H1 (cell line): Measurements from ENCODE around the gene PTEN. TPM values are rescaled to one million over a fixed set of nuclear protein-coding genes. Genes with fewer than 3 reads are reported as not detected.

Source experiments
- CTCF ChIA-PET: fragments of 300-600 bp; sonication (Branson Sonifier 250); formaldehyde crosslinking; loops from one replicate; lab custom pipeline; 2021; ENCODE audit not compliant: partially characterized antibody; lab: Charles Lee
- POLR2A ChIA-PET: fragments of 300-600 bp; sonication (Branson Sonifier 250); formaldehyde crosslinking; loops from one replicate; lab custom pipeline; 2021; ENCODE audit warnings: inconsistent platforms; ENCODE audit not compliant: partially characterized antibody; lab: Charles Lee
- DNase-seq, 2 experiments: peaks; one replicate each; pipeline versions ENCODE4 v3.0.0 to v3.0.0-alpha.2; 2010 to 2022; ENCODE audit warnings: low spot score in 2 of 2, low read depth in 1 of 2, mixed read lengths in 1 of 2
- FAIRE-seq: peaks from 2 replicates; lab custom pipeline; 2011; peaks lifted over from hg19 to GRCh38; lab: Jason Lieb, UNC
- H2AFZ ChIP-seq: 2 replicates; pipeline ENCODE4 v1.8.1; 2012; ENCODE audit warnings: low read length, inconsistent platforms
- H2AK5ac ChIP-seq: 2 replicates; pipeline ENCODE4 v1.6.1; 2013; ENCODE audit warnings: low read depth, low read length
- H2BK120ac ChIP-seq: replicated peaks from 2 replicates; pipeline ENCODE3; 2013; ENCODE audit warnings: low read depth, low read length, inconsistent platforms
- H2BK12ac ChIP-seq: 2 replicates; pipeline ENCODE4 v1.6.1; 2013; ENCODE audit warnings: low read depth, low read length
- H2BK15ac ChIP-seq: 2 replicates; pipeline ENCODE4 v1.6.1; 2013; ENCODE audit warnings: low read length
- H2BK20ac ChIP-seq: 2 replicates; pipeline ENCODE4 v1.6.1; 2013; ENCODE audit warnings: low read length
- H2BK5ac ChIP-seq: 2 replicates; pipeline ENCODE4 v1.6.1; 2013; ENCODE audit warnings: low read depth, low read length
- H3K14ac ChIP-seq: 2 replicates; pipeline ENCODE4 v1.6.1; 2013; ENCODE audit warnings: inconsistent platforms; ENCODE audit not compliant: insufficient read length
- H3K18ac ChIP-seq: 2 replicates; pipeline ENCODE4 v1.6.1; 2013; ENCODE audit warnings: low read length; ENCODE audit errors: extremely low read depth
- H3K23ac ChIP-seq: 2 replicates; pipeline ENCODE4 v1.6.1; 2013; ENCODE audit warnings: inconsistent platforms; ENCODE audit not compliant: insufficient read length
- H3K23me2 ChIP-seq: 2 replicates; pipeline ENCODE4 v1.6.1; 2013; ENCODE audit warnings: low read depth, low read length
- H3K27ac ChIP-seq: 2 replicates; pipeline ENCODE4 v1.6.1; 2011; ENCODE audit warnings: low read depth, low read length, inconsistent platforms
- H3K27me3 ChIP-seq, 4 experiments: replicated peaks in 1 of 4; 1 replicate in 1 of 4; 2 replicates in 3 of 4; pipeline versions ENCODE4 v1.6.1 to v1.8.1; 2011 to 2013; ENCODE audit warnings: low read length in 3 of 4, mild to moderate bottlenecking in 3 of 4, inconsistent platforms in 2 of 4, mixed read lengths in 2 of 4, moderate library complexity in 1 of 4; ENCODE audit not compliant: control insufficient read depth in 3 of 4, insufficient read depth in 3 of 4; ENCODE audit errors: extremely low read depth in 1 of 4
- H3K36me3 ChIP-seq, 4 experiments: 2 replicates each; pipeline versions ENCODE4 v1.6.1 to v1.8.1; 2011 to 2013; ENCODE audit warnings: mild to moderate bottlenecking in 4 of 4, low read length in 3 of 4, moderate library complexity in 2 of 4, control low read depth in 1 of 4, inconsistent platforms in 1 of 4; ENCODE audit not compliant: insufficient read depth in 4 of 4, control insufficient read depth in 2 of 4
- H3K4ac ChIP-seq: replicated peaks from 2 replicates; pipeline ENCODE3; 2013; ENCODE audit warnings: low read length, low read depth, mixed read lengths, inconsistent platforms; ENCODE audit not compliant: insufficient read length
- H3K4me1 ChIP-seq, 4 experiments: replicated peaks in 1 of 4; 1 replicate in 1 of 4; 2 replicates in 3 of 4; pipeline versions ENCODE4 v1.6.1 to v1.8.1; 2011 to 2013; ENCODE audit warnings: low read length in 3 of 4, inconsistent platforms in 2 of 4, mixed read lengths in 1 of 4; ENCODE audit not compliant: insufficient read depth in 4 of 4, control insufficient read depth in 3 of 4
- H3K4me2 ChIP-seq, 2 experiments: 2 replicates each; pipeline versions ENCODE4 v1.6.1 to v1.8.1; 2011 to 2013; ENCODE audit warnings: low read depth in 2 of 2, low read length in 2 of 2, control low read depth in 1 of 2, inconsistent platforms in 1 of 2, mild to moderate bottlenecking in 1 of 2; ENCODE audit not compliant: insufficient read depth in 1 of 2
- H3K4me3 ChIP-seq, 4 experiments: fragments of 200-600, 300-600 bp in 1 of 4; sonication (generic), shearing (Covaris generic), sonication (Bioruptor Twin) in 1 of 4; 2 replicates each; pipeline versions ENCODE4 v1.5.1 to v1.8.1; 2011 to 2016; ENCODE audit warnings: low read length in 4 of 4, low read depth in 3 of 4, control low read depth in 2 of 4, inconsistent platforms in 2 of 4, mild to moderate bottlenecking in 2 of 4, mixed read lengths in 1 of 4, moderate library complexity in 1 of 4; ENCODE audit not compliant: insufficient read depth in 2 of 4; ENCODE audit errors: extremely low read depth in 1 of 4
- H3K56ac ChIP-seq: replicated peaks from 2 replicates; pipeline ENCODE3; 2013; ENCODE audit warnings: low read depth, mild to moderate bottlenecking, mixed read lengths, low read length, inconsistent platforms; ENCODE audit not compliant: insufficient read length
- H3K79me1 ChIP-seq: 2 replicates; pipeline ENCODE4 v1.6.1; 2013; ENCODE audit warnings: low read depth, low read length, control low read depth
- H3K79me2 ChIP-seq, 2 experiments: 2 replicates each; pipeline versions ENCODE4 v1.6.1 to v1.8.1; 2012 to 2013; ENCODE audit warnings: low read length in 2 of 2, mild to moderate bottlenecking in 2 of 2, inconsistent platforms in 1 of 2; ENCODE audit not compliant: insufficient read depth in 2 of 2, control insufficient read depth in 1 of 2
- H3K9ac ChIP-seq, 4 experiments: replicated peaks in 1 of 4; 1 replicate in 1 of 4; 2 replicates in 3 of 4; pipeline versions ENCODE4 v1.6.1 to v1.8.1; 2011 to 2013; ENCODE audit warnings: low read depth in 3 of 4, low read length in 3 of 4, control low read depth in 2 of 4, mild to moderate bottlenecking in 2 of 4, moderate library complexity in 2 of 4, inconsistent platforms in 1 of 4; ENCODE audit errors: extremely low read depth in 1 of 4
- H3K9me3 ChIP-seq, 2 experiments: 2 replicates each; pipeline versions ENCODE4 v1.6.1 to v1.8.1; 2012 to 2013; ENCODE audit warnings: mild to moderate bottlenecking in 2 of 2, moderate library complexity in 2 of 2, control low read depth in 1 of 2, inconsistent platforms in 1 of 2, low read depth in 1 of 2, low read length in 1 of 2, mixed read lengths in 1 of 2; ENCODE audit not compliant: insufficient read depth in 2 of 2
- H4K20me1 ChIP-seq, 2 experiments: replicated peaks in 1 of 2; 2 replicates each; pipeline versions ENCODE3 to v1.8.1; 2011 to 2013; ENCODE audit warnings: inconsistent platforms in 2 of 2, low read length in 2 of 2, mild to moderate bottlenecking in 1 of 2; ENCODE audit not compliant: insufficient read depth in 2 of 2, control insufficient read depth in 1 of 2
- H4K5ac ChIP-seq: 2 replicates; pipeline ENCODE4 v1.6.1; 2013; ENCODE audit warnings: low read length, low read depth, mixed read lengths, inconsistent platforms; ENCODE audit not compliant: insufficient read length
- H4K8ac ChIP-seq: 2 replicates; pipeline ENCODE4 v1.8.0; 2013; ENCODE audit warnings: mild to moderate bottlenecking, moderate library complexity, low read length, inconsistent platforms; ENCODE audit not compliant: insufficient read depth; ENCODE audit errors: extremely low read depth
- H4K91ac ChIP-seq: replicated peaks from 2 replicates; pipeline ENCODE3; 2013; ENCODE audit warnings: low read length, mixed read lengths, inconsistent platforms; ENCODE audit not compliant: insufficient read length
- CBX8 ChIP-seq: fragments of 300-800, 300-1000 bp; sonication (generic); IDR thresholded peaks from 2 replicates; pipeline ENCODE4 v1.7.1; 2016; ENCODE audit warnings: low read depth, low read length, borderline replicate concordance
- EZH2 ChIP-seq: fragments of 200-600 bp; sonication (generic); IDR thresholded peaks from 2 replicates; pipeline ENCODE4 v1.7.1; 2012; ENCODE audit warnings: low read depth, mild to moderate bottlenecking, moderate library complexity, low read length, inconsistent platforms; ENCODE audit not compliant: severe bottlenecking
- HDAC6 ChIP-seq: IDR thresholded peaks from one replicate; pipeline ENCODE4 v1.7.1; 2012; ENCODE audit warnings: low read depth, mild to moderate bottlenecking, inconsistent platforms, low read length, moderate library complexity
- JUN ChIP-seq: IDR thresholded peaks from 2 replicates; pipeline ENCODE4 v1.6.1; 2011; ENCODE audit warnings: low read depth, mild to moderate bottlenecking, improper control_type of control experiment, low read length
- POLR2A ChIP-seq, 2 experiments: IDR thresholded peaks; 1 replicate in 1 of 2; 2 replicates in 1 of 2; pipeline ENCODE4 v1.6.1; 2011; ENCODE audit warnings: low read depth in 2 of 2, low read length in 2 of 2, mild to moderate bottlenecking in 2 of 2; ENCODE audit errors: control extremely low read depth in 1 of 2
- POU5F1 ChIP-seq: IDR thresholded peaks from 2 replicates; pipeline ENCODE4 v1.6.1; 2011; ENCODE audit warnings: low read depth, mild to moderate bottlenecking, low read length, moderate library complexity
- SUZ12 ChIP-seq: fragments of 200-600 bp; sonication (generic); IDR thresholded peaks from 2 replicates; pipeline ENCODE4 v1.6.1; 2012; ENCODE audit warnings: mild to moderate bottlenecking, inconsistent platforms, low read length, moderate library complexity, mixed read lengths
- TAF1 ChIP-seq: IDR thresholded peaks from 2 replicates; pipeline ENCODE4 v1.6.1; 2011; ENCODE audit warnings: mild to moderate bottlenecking, low read depth, low read length
- WGBS, 2 experiments: shearing (Covaris generic) in 1 of 2; methylation state at CpG; one replicate each; pipeline versions ENCODE4 v1.1.6 to v1.1.7; 2013 to 2015; ENCODE audit warnings: low lambda C conversion rate in 2 of 2, mixed read lengths in 2 of 2, inconsistent platforms in 1 of 2, low coverage in 1 of 2, missing lambda C conversion rate in 1 of 2; ENCODE audit not compliant: insufficient replicate concordance in 2 of 2, insufficient coverage in 1 of 2, insufficient read length in 1 of 2; ENCODE audit errors: extremely low coverage in 1 of 2, missing lambda C conversion rate in 1 of 2; 5-methylcytosine and 5-hydroxymethylcytosine counted together
- polyA plus RNA-seq, 7 experiments: library from polyadenylated mRNA; depleted of rRNA in 3 of 7; stranded (reverse) in 5 of 7; unstranded in 2 of 7; fragments of >200 nt in 5 of 7; fragments of 200-250 nt in 2 of 7; gene quantifications; 1 replicate in 5 of 7; 2 replicates in 1 of 7; 4 replicates in 1 of 7; pipeline versions ENCODE4 v1.2.1 to v1.2.3, GENCODE V29; 2011 to 2013; ENCODE audit warnings: missing spikeins in 2 of 7, mixed read lengths in 2 of 7
- total RNA-seq: library from RNA; stranded (reverse); fragmentation: NEBNext Ultra II Directional; extraction: Animal tissue kit (Norgen Biotek cat#: 25700); gene quantifications from 2 replicates; pipeline ENCODE4 v1.2.1, GENCODE V29; 2021
- TF ChIP-seq, protein P1 (sequence below): IDR thresholded peaks from 2 replicates; pipeline ENCODE4 v1.6.1; 2011; ENCODE audit warnings: low read depth, mild to moderate bottlenecking, low read length; ENCODE audit not compliant: insufficient read depth

Gene PTEN
- total and polyA plus RNA-seq, 2 of the 8 experiments (the other 6 are each of a cell fraction or from before 2014, with no cell fraction given): 6.3 to 48.7 TPM

DNA sequence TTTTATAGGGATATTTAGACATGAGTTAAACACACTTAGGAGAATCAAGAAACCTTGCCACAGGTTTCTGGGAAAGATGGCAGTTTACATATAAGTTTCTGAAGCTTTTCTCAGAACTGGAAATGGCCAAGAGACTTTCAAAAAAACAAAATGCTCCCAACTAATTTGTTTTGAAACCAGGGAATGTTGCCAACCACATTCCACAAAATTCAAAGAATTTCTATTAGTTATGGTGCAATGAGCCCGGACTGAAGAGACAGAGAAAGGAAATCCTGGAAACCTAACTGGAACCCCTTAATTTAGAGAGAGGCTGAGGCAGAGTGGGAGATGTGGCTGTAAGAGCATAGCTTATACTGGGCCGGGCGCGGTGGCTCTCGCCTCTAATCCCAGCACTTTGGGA is 128.5 kb downstream of the PTEN start:
- ChIA-PET CTCF (interaction anchor here (0.6 kb wide), 1 partner anchor 75 kb away, joined by 3 read pairs; no protein-coding TSS in a partner anchor), POLR2A (no interaction called here)
- H3K4me1 ChIP-seq: no peaks in the 10 kb centered on the region

More for the DNA sequence above, 128.5 kb downstream of the PTEN start:
- Histone ChIP-seq H3K4me2 (no peak overlapping the region), H4K91ac (no peak overlapping the region), H4K20me1 (no peaks in the 10 kb centered on the region), H3K4ac (no peak overlapping the region), H3K9me3 (no peaks in the 10 kb centered on the region), H3K18ac (no peak overlapping the region), H2BK20ac (no peak overlapping the region), H3K23ac (no peak overlapping the region), H3K27ac (no peak overlapping the region), H4K5ac (no peak overlapping the region), H2BK15ac (no peak overlapping the region), H3K36me3 (no peaks in the 10 kb centered on the region; a peak in 1 of 8 replicates), H4K8ac (no peak overlapping the region), H2BK5ac (no peak overlapping the region), H3K79me1 (no peaks in the 10 kb centered on the region), H2AK5ac (no peak overlapping the region), H3K79me2 (no peaks in the 10 kb centered on the region), H2BK12ac (no peak overlapping the region), H2BK120ac (no peak overlapping the region), H3K14ac (no peak overlapping the region), H3K23me2 (no peaks in the 10 kb centered on the region), H3K56ac (no peak overlapping the region), H3K27me3 (no peaks in the 10 kb centered on the region), H2AFZ (no peak overlapping the region), H3K9ac (no peak overlapping the region), H3K4me3 (no peak overlapping the region)
- TF ChIP-seq TAF1 (no peak), JUN (no peak), POU5F1 (no peak), SUZ12 (no peak), EZH2 (no peak), CBX8 (no peak), HDAC6 (no peak), POLR2A (IDR thresholded peaks at IDR 0.05; ENCODE audit: control extremely low read depth in 1 of 2, low read depth in 2 of 2, low read length in 2 of 2) (no peak)
- TF ChIP-seq, protein P1, sequence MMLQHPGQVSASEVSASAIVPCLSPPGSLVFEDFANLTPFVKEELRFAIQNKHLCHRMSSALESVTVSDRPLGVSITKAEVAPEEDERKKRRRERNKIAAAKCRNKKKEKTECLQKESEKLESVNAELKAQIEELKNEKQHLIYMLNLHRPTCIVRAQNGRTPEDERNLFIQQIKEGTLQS: no peak
- FAIRE-seq (no peak), DNase-seq (no peak)
- 89% methylated on average over 5 of the region's 5 CpGs; no CpG with 5 or more reads in 1 of the 2 experiments for WGBS, 2 experiments
